K562 (cell line): ENCODE measurements around the gene GCC1. TPM values are rescaled to one million over a fixed set of nuclear protein-coding genes. Genes with fewer than 3 reads are reported as not detected.

Experiments
- BRF1 ChIP-seq: IDR thresholded peaks from 3 replicates; pipeline ENCODE4 v1.6.1; 2011; ENCODE audit warnings: borderline replicate concordance, mild to moderate bottlenecking; ENCODE audit not compliant: insufficient read length; ENCODE audit errors: extremely low read depth
- CREM ChIP-seq: IDR thresholded peaks from 2 replicates; pipeline ENCODE4 v1.6.1; 2014; ENCODE audit warnings: antibody characterized with exemption, low read depth
- EHMT2 ChIP-seq: fragments of 450-650 bp; IDR thresholded peaks from 2 replicates; pipeline ENCODE4 v1.6.1; 2018; ENCODE audit warnings: antibody characterized with exemption
- KDM2B ChIP-seq: fragments of 250-450 bp; sonication (Bioruptor Pico); IDR thresholded peaks from 2 replicates; pipeline ENCODE4 v1.8.0; 2021; ENCODE audit warnings: mild to moderate bottlenecking, moderate library complexity
- MCM5 ChIP-seq: fragments of 450-650 bp; IDR thresholded peaks from 2 replicates; pipeline ENCODE4 v1.6.1; 2016; ENCODE audit warnings: low read depth
- MEF2D ChIP-seq: conservative IDR thresholded peaks from 2 replicates; pipeline ENCODE4 v1.6.1; 2016; ENCODE audit warnings: low read depth, missing genetic modification characterization, missing compliant biosample characterization
- PHF20 ChIP-seq: fragments of 450-650 bp; IDR thresholded peaks from 2 replicates; pipeline ENCODE4 v1.6.1; 2018; ENCODE audit not compliant: partially characterized antibody
- PHTF2 ChIP-seq: fragments of 250-450 bp; sonication (Bioruptor Pico); IDR thresholded peaks from 2 replicates; pipeline ENCODE4 v1.5.0; 2021; ENCODE audit warnings: mild to moderate bottlenecking
- PRMT5 ChIP-seq: sonication (generic); formaldehyde crosslinking; IDR thresholded peaks from 2 replicates; pipeline ENCODE4 v1.5.0; 2020; ENCODE audit warnings: missing genetic modification reagents
- SAFB ChIP-seq: fragments of 200-400 bp; formaldehyde crosslinking; IDR thresholded peaks from 2 replicates; pipeline ENCODE4 v1.6.1; 2017; ENCODE audit warnings: low read depth, low read length, borderline replicate concordance
- SRSF3 ChIP-seq: fragments of 200-400 bp; formaldehyde crosslinking; IDR thresholded peaks from 2 replicates; pipeline ENCODE4 v1.6.1; 2016; ENCODE audit warnings: mild to moderate bottlenecking, low read length, moderate library complexity; ENCODE audit not compliant: insufficient read depth
- TAF1 ChIP-seq: IDR thresholded peaks from 2 replicates; pipeline ENCODE4 v1.6.1; 2011; ENCODE audit warnings: mild to moderate bottlenecking, low read length, moderate library complexity; ENCODE audit not compliant: insufficient read depth, control insufficient read depth, severe bottlenecking; ENCODE audit errors: extremely low read depth
- U2AF2 ChIP-seq: fragments of 200-400 bp; formaldehyde crosslinking; optimal IDR thresholded peaks from 2 replicates; pipeline ENCODE3; 2017; ENCODE audit warnings: low read depth, mild to moderate bottlenecking, low read length
- ZNF197 ChIP-seq: fragments of 200-800 bp; sonication (Bioruptor generic); IDR thresholded peaks from 2 replicates; pipeline ENCODE4 v1.6.1; 2016; ENCODE audit warnings: low read depth, missing genetic modification characterization, missing compliant biosample characterization
- ZNF76 ChIP-seq: fragments of 250-450 bp; sonication (Bioruptor Pico); IDR thresholded peaks from 2 replicates; pipeline ENCODE4 v1.4.0; 2020; ENCODE audit warnings: mild to moderate bottlenecking, moderate library complexity, borderline replicate concordance
- polyA plus RNA-seq, 8 experiments: library from polyadenylated mRNA; depleted of rRNA in 4 of 8; stranded (reverse) in 5 of 8; unstranded in 3 of 8; fragments of >200 nt; fragmentation: Nextera tagmentation in 2 of 8; fragmentation: Illumina TruSeq in 1 of 8; extraction: Ambion mirVana in 2 of 8; extraction: Trizol in 1 of 8; gene quantifications; 2 replicates each; pipeline versions ENCODE4 v1.2.1 to v1.2.3, GENCODE V29; 2011 to 2014; ENCODE audit warnings: inconsistent platforms in 1 of 8, missing spikeins in 1 of 8
- total RNA-seq, 7 experiments: library from RNA; depleted of rRNA in 6 of 7; stranded (reverse); fragments of >200 nt in 6 of 7; fragmentation: Illumina TruSeq in 2 of 7; extraction: Trizol in 2 of 7; gene quantifications; 2 replicates each; pipeline versions ENCODE4 v1.2.1 to v1.2.3, GENCODE V29; 2011 to 2021; ENCODE audit warnings: low replicate concordance in 1 of 7
- TF ChIP-seq, protein P1 (sequence below): fragments of 250-450 bp; sonication (Bioruptor Pico); IDR thresholded peaks from 2 replicates; pipeline ENCODE4 v1.5.0; 2022; ENCODE audit warnings: mild to moderate bottlenecking
- TF ChIP-seq, protein P2 (sequence below), 3 experiments: fragments of 200-800 bp in 1 of 3; sonication (Bioruptor generic) in 1 of 3; sonication (generic) in 1 of 3; formaldehyde crosslinking in 1 of 3; IDR thresholded peaks; 2 replicates each; pipeline versions ENCODE4 v1.6.1 to v1.8.0; 2016 to 2022; ENCODE audit warnings: mild to moderate bottlenecking in 2 of 3, missing compliant biosample characterization in 2 of 3, missing genetic modification characterization in 2 of 3, missing genetic modification reagents in 1 of 3
- TF ChIP-seq, protein P3 (sequence below): sonication (generic); formaldehyde crosslinking; IDR thresholded peaks from 2 replicates; pipeline ENCODE4 v1.8.0; 2022; ENCODE audit warnings: missing genetic modification reagents, mild to moderate bottlenecking, borderline replicate concordance
- TF ChIP-seq, protein P4 (sequence below): fragments of 250-450 bp; sonication (Bioruptor Pico); IDR thresholded peaks from 2 replicates; pipeline ENCODE4 v1.4.0; 2020; ENCODE audit warnings: mild to moderate bottlenecking, moderate library complexity, borderline replicate concordance

The GCC1 gene
- total and polyA plus RNA-seq, 9 of the 15 experiments (the other 6 are each of a cell fraction or from before 2014, with no cell fraction given), result 1.9 to 19.8 (median 10.9) TPM

DNA sequence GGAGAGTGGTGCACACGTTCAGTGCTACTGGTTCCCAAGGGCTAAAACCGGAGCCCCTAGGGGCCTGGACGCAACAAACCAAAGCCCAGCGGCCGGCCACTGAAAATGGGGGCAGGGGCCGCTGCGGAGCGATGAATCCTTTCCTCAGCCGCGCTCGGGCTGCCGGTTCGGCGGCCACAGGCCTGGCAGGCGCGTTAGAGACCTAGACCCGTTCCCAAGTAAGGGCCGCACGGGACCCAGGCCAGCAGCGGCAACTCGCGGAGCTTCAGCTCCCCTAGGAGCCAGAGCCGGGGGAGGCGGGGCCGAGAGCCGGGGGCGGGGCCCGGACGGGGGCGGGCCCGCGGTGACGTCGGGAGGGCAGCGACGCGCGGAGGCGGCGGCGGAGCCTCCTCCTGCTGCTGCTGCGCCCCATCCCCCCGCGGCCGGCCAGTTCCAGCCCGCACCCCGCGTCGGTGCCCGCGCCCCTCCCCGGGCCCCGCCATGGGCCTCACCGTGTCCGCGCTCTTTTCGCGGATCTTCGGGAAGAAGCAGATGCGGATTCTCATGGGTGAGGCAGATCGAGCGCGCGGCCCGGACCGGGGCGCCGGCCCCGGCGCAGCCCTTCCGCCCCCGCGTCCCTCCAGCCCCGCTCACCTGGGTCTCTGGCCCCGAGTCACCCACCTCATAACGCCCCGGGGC is 2.8 kb upstream of the GCC1 start, which contains the start of gene ARF5 (continued):
- TF ChIP-seq TAF1 (peak; percentile 81), CREM (peak; percentile 96), SRSF3 (0 out of 2 replicates have a peak, but pooled peaks have one; percentile 14), PRMT5 (no peak), PHTF2 (CRISPR knock-in tag) (no peak), SAFB (0 out of 2 replicates have a peak, but pooled peaks have one; percentile 20), U2AF2 (no peak), EHMT2 (no peak), BRF1 (no peak), KDM2B (peak; percentile 52; the same call in 1 of the 2 replicates), MCM5 (no peak), MEF2D (tag) (no peak), ZNF197 (CRISPR knock-in tag) (no peak), ZNF76 (CRISPR knock-in tag) (peak; percentile 77), PHF20 (peak; percentile 70)
- TF ChIP-seq, protein P1, sequence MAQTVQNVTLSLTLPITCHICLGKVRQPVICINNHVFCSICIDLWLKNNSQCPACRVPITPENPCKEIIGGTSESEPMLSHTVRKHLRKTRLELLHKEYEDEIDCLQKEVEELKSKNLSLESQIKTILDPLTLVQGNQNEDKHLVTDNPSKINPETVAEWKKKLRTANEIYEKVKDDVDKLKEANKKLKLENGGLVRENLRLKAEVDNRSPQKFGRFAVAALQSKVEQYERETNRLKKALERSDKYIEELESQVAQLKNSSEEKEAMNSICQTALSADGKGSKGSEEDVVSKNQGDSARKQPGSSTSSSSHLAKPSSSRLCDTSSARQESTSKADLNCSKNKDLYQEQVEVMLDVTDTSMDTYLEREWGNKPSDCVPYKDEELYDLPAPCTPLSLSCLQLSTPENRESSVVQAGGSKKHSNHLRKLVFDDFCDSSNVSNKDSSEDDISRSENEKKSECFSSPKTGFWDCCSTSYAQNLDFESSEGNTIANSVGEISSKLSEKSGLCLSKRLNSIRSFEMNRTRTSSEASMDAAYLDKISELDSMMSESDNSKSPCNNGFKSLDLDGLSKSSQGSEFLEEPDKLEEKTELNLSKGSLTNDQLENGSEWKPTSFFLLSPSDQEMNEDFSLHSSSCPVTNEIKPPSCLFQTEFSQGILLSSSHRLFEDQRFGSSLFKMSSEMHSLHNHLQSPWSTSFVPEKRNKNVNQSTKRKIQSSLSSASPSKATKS, result no peak
- TF ChIP-seq, protein P2, sequence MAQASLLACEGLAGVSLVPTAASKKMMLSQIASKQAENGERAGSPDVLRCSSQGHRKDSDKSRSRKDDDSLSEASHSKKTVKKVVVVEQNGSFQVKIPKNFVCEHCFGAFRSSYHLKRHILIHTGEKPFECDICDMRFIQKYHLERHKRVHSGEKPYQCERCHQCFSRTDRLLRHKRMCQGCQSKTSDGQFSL (CRISPR knock-in tag; IDR thresholded peaks at IDR 0.05), result no peak
- TF ChIP-seq, protein P2 (tag; IDR thresholded peaks at IDR 0.05), result no peak
- TF ChIP-seq, protein P3, sequence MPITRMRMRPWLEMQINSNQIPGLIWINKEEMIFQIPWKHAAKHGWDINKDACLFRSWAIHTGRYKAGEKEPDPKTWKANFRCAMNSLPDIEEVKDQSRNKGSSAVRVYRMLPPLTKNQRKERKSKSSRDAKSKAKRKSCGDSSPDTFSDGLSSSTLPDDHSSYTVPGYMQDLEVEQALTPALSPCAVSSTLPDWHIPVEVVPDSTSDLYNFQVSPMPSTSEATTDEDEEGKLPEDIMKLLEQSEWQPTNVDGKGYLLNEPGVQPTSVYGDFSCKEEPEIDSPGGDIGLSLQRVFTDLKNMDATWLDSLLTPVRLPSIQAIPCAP (CRISPR knock-in tag), result no peak
- TF ChIP-seq, protein P4, sequence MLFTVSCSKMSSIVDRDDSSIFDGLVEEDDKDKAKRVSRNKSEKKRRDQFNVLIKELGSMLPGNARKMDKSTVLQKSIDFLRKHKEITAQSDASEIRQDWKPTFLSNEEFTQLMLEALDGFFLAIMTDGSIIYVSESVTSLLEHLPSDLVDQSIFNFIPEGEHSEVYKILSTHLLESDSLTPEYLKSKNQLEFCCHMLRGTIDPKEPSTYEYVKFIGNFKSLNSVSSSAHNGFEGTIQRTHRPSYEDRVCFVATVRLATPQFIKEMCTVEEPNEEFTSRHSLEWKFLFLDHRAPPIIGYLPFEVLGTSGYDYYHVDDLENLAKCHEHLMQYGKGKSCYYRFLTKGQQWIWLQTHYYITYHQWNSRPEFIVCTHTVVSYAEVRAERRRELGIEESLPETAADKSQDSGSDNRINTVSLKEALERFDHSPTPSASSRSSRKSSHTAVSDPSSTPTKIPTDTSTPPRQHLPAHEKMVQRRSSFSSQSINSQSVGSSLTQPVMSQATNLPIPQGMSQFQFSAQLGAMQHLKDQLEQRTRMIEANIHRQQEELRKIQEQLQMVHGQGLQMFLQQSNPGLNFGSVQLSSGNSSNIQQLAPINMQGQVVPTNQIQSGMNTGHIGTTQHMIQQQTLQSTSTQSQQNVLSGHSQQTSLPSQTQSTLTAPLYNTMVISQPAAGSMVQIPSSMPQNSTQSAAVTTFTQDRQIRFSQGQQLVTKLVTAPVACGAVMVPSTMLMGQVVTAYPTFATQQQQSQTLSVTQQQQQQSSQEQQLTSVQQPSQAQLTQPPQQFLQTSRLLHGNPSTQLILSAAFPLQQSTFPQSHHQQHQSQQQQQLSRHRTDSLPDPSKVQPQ (CRISPR knock-in tag), result no peak
